Colonic mucosa (tissue), 4 donors: ENCODE measurements around the gene DNAJB12. TPM values are rescaled to one million over a fixed set of nuclear protein-coding genes. Genes with fewer than 3 reads are reported as not detected.

ENCODE experiments used
- DNase-seq: peaks from one replicate; pipeline ENCODE4 v3.0.0-alpha.2; 2020
- H3K27ac ChIP-seq: fragments of 200-600 bp; one replicate; pipeline ENCODE4 v1.8.0; 2021
- H3K27me3 ChIP-seq: fragments of 200-600 bp; one replicate; pipeline ENCODE4 v1.8.0; 2021
- H3K36me3 ChIP-seq: fragments of 200-600 bp; one replicate; pipeline ENCODE4 v1.8.0; 2021
- H3K4me1 ChIP-seq: fragments of 200-600 bp; one replicate; pipeline ENCODE4 v1.8.0; 2021; ENCODE audit warnings: mild to moderate bottlenecking
- H3K4me3 ChIP-seq: fragments of 200-600 bp; one replicate; pipeline ENCODE4 v1.8.0; 2021
- H3K9ac ChIP-seq, 2 donors: one replicate each; pipeline ENCODE4 v1.7.0; 2013; ENCODE audit warnings: control low read depth in 2 of 2, low read depth in 2 of 2, low read length in 2 of 2
- H3K9me3 ChIP-seq: fragments of 200-600 bp; one replicate; pipeline ENCODE4 v1.8.0; 2021
- CTCF ChIP-seq: fragments of 200-600 bp; IDR thresholded peaks from one replicate; pipeline ENCODE4 v1.8.0; 2022; ENCODE audit warnings: antibody characterized with exemption, mild to moderate bottlenecking
- intact Hi-C: fragments of 100-400 bp; cut with DNase I; formaldehyde crosslinking; loops from one replicate; pipeline ENCODE4 v1.14.1; 2022
- total RNA-seq, 2 donors: library from RNA; stranded (reverse); fragmentation: NEBNext Ultra II Directional in 1 of 2; extraction: Animal tissue kit (Norgen Biotek cat#: 25700) in 1 of 2; gene quantifications; one replicate each; pipeline ENCODE4 v1.2.1, GENCODE V29; 2021
- donor health status: healthy.
- donor health status: DM: no; HTN: no; CAD: no.
- donor health status: DM: no; HTN: no; CAD: no.

The DNAJB12 gene
- total RNA-seq, 2 donors from 2014 or later = 29.4 to 37.9 TPM

- Histone ChIP-seq H3K27ac (peak overlapping the region; percentile 62), H3K9me3 (no peaks in the 10 kb centered on the region), H3K36me3 (no peaks in the 10 kb centered on the region), H3K4me1 (peaks cover 33% of the 10 kb centered on the region), H3K4me3 (no peak overlapping the region), H3K9ac (peak overlapping the region; percentile 4 to 8), H3K27me3 (no peaks in the 10 kb centered on the region)
- no peak for DNase-seq
- no peak for TF ChIP-seq CTCF
- intact Hi-C loops = no loop called here
Measured at GRCh38 chr10:72316386-72316700, 38.4 kb downstream of the DNAJB12 start.

GRCh38 chr10:72315611-72316385 lies 38.9 kb downstream of the DNAJB12 start:
- no peaks in the 10 kb centered on the region for H3K27me3 ChIP-seq
- peaks cover 27% of the 10 kb centered on the region for H3K4me1 ChIP-seq
- intact Hi-C loops = no loop called here
- peak overlapping the region; percentile 4 to 18 for H3K9ac ChIP-seq
- no peak overlapping the region for H3K4me3 ChIP-seq
- no peaks in the 10 kb centered on the region for H3K36me3 ChIP-seq
- no peaks in the 10 kb centered on the region for H3K9me3 ChIP-seq
- peak; percentile 82 for DNase-seq
- peak overlapping the region; percentile 62 for H3K27ac ChIP-seq
- TF ChIP-seq CTCF = no peak

DNA sequence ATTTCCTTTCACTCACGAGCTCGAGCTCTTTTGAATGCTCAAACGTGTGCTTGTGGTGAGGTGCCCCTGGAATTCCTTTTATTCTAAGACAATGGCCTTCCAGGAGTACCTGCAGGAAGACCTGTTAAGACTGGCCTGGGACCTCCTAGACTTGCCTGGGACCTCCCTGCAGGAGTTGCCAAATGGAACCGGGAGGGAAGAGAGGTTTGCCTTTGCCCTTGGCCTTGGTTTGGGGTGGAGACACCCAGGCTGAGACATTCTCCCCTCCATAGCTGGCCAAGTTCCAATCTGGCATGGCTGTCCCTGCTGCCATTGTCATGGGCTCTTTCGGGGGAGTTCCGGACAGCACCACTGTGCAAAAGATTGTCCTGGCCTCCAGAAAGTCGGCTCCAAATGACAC lies 39.7 kb downstream of the DNAJB12 start:
- H3K36me3 ChIP-seq = no peaks in the 10 kb centered on the region
- H3K9me3 ChIP-seq = no peaks in the 10 kb centered on the region
- H3K9ac ChIP-seq = peak overlapping the region in 1 of 2 donors; percentile 4
- intact Hi-C loops = no loop called here
- H3K4me1 ChIP-seq = peaks cover 25% of the 10 kb centered on the region
- H3K27ac ChIP-seq = peak overlapping the region; percentile 62
- TF ChIP-seq CTCF = no peak
- DNase-seq = peak; percentile 46
- H3K27me3 ChIP-seq = no peaks in the 10 kb centered on the region
- no peak overlapping the region for H3K4me3 ChIP-seq

DNA sequence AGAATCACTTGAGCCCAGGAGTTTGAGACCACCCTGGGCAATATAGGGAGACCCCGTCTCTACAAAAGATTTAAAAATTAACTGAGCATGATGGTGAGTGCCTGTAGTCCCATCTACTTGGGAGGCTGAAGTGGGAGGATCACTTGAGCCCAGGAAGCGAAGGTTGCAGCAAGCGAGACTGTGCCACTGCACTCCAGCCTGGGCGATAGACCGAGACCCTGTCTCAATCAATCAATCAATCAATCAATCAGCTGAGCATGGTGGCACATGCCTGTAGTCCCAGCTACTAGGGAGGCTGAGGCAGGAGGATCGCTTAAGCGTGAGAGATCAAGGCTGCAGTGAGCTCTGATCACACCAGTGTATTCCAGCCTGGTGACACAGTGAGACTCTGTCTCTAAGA lies 40.5 kb downstream of the DNAJB12 start:
- H3K4me1 ChIP-seq = peaks cover 28% of the 10 kb centered on the region
- no peaks in the 10 kb centered on the region for H3K36me3 ChIP-seq
- no peak overlapping the region for H3K9ac ChIP-seq
- intact Hi-C loops = no loop called here
- H3K27ac ChIP-seq = no peak overlapping the region
- H3K4me3 ChIP-seq = no peak overlapping the region
- DNase-seq = no peak
- H3K9me3 ChIP-seq = no peaks in the 10 kb centered on the region
- H3K27me3 ChIP-seq = no peaks in the 10 kb centered on the region
- no peak for TF ChIP-seq CTCF

GRCh38 chr10:72312865-72313391 lies 41.8 kb downstream of the DNAJB12 start:
- Histone ChIP-seq H3K4me3 (no peak overlapping the region), H3K27ac (no peak overlapping the region), H3K9ac (no peak overlapping the region), H3K4me1 (peaks cover 36% of the 10 kb centered on the region), H3K36me3 (no peaks in the 10 kb centered on the region), H3K9me3 (no peaks in the 10 kb centered on the region), H3K27me3 (no peaks in the 10 kb centered on the region)
- intact Hi-C loops = no loop called here
- no peak for TF ChIP-seq CTCF
- DNase-seq = no peak
